HG03103 (cell line): ENCODE measurements around the gene HDAC11.
A peak's percentile ranks its signal among the peaks of the same experiment; 100 is the strongest.
"Not testable (repeated sequence)": the region's sequence is repeated elsewhere in the genome, so short reads cannot be mapped to it uniquely, and the experiment has no call there.

Experiments used
- ATAC-seq: cut with Tn5 transposase; IDR thresholded peaks from one replicate; pipeline ENCODE4 v1.9.1; 2021; ENCODE audit warnings: low read depth; ENCODE audit not compliant: unreplicated experiment

The HDAC11 gene

DNA sequence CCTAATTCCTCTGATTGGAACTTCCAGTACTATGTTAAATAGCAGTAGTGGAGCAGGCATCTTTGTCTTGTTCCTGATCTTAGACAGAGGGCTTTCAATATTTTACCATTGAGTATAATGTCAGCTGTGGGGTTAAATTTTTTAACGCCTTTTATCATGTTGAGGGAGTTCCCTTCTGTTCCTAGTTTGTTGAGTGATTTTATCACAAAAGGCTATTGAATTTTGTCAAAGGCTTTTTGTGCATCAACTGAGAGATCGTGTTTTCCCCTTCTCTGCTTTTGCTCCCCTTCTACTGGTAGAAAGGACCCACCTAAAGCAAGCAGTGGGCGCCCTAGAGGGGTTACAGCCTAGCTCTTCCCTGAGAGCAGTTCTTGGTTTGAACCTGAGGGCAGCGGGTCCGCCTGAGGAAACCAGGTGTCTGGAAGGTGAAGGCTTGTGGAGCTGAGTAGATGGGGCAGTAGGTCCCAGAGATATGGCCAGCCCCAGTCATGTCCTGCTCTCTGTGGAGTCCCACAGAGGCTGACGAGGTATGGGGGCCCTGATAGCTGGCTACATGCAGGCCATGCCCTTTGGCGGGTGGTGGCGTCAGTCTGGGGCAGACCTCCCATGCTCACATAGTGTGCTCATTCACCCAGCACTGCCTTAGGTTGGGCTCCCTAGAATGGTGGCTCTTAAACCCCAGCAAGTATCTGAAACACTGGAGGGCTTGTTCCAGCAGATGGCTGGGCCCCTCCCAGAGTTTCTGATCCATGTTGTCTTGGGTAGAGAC, 11.3 kb downstream of the HDAC11 start:
- no peak for ATAC-seq

DNA sequence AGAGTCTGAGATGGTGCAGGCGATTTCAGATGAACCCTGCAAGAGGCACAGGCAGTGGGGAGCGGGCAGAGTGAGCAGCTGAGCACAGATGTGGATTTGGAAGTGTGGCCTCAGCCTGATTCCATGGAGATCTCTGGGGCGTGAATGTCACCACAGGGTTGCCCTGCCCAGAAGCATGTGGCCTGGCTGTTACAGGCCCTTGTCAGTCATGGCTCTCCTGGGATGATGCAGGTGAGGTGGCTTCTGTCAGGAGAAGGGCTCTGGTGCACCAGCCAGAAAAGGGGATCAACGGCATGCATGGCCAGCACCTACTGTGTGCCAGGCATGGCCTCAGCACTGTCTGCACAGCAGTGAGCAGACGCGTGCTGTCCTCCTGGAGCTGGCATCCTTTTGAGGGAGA, 11.9 kb downstream of the HDAC11 start:
- ATAC-seq = no peak

DNA sequence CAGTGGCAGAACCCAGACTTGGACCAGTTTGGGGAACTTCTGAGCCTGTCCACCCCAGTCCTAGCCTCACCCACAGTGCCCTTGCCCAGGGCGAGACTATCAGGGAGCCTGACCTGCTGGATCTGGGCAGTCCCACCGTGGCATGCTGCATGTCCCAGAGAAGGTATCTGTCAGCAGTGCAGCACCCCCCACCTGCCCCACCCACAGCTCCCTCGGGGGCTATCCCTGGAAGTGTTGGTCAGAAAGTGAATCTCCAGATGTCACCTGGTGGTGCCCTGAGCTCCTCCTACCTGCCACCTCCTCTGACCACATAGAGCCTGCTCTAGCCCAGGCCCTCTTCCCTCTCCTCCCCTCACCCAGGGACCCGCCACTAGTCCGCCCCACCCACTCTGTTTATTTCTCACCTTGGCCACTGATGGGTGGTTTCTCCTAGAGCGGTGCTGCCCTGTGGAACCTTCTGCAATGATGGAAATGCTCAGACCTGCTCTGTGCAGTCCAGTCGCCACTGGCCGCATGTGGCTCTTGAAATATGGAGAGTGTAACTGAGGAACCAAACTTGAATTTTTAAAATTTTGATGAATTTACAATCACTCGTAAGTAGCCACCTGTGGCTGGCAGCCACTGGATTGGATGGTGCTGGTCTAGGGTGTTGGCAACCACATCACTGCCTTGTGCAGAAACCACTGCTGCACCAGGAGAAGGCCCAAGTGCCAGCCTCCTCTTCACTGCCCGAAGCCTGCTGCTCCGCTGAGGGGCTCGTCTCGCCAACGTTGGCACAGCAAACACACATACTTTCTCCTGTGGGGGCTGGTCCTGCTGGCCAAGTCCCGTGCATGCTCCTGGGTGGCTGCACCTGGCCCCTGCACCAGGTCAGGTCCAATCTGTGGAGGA, 13.1 kb downstream of the HDAC11 start:
- ATAC-seq = no peak

DNA sequence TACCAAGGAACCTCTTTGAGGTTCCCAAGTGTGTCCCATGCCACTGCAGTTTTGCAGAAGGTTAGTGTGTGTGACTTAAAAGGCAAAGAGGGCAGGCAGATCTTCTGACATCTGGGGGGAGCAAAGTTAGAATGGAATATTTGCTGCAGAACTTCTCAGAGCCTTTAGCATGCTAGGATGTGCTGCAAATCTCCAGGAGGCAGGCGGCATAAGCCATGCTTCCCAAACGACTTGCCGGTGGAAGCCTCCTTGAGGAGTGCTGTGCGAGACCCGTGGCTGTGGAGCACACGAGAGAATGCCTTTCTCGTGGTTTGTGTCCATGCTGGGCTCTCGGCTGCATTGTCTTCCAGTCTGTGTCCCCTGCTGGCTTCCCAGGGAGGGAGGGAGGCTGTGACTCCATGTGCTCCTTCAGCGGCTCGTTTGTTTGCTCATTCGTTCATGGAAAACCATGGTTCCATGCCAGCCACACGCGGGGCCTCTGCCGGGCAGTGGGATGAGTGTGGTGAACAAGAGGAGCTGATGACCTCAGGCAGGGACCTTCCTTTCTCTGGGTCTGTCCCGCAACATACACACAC, 13.8 kb downstream of the HDAC11 start:
- ATAC-seq = no peak

- ATAC-seq = no peak
Observed at GRCh38 chr3:13494463-13495350, 14.6 kb downstream of the HDAC11 start.

DNA sequence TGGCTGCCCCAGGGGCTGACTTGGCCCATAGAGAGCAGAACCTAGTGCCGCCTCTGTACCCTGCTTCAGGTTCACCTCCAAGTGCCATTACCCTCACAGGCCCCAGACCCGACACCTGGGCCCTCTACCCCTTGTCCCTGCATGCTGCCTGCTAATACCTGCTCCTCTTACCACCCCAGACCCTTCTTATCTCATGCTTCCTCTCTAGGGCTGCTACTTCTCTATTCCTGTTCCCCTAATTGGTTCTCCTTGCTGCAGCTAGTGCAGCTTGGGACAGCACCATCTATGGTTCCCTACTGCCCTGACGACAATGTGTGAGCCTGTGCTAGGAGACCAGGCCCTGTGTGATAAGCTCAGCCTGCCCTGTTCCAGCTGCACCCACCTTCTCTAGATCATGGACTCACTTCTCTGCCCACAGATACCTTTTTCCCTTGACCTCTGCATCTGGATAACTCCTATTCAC, 15.3 kb downstream of the HDAC11 start:
- ATAC-seq = no peak

GRCh38 chr3:13495921-13496723, 16.0 kb downstream of the HDAC11 start:
- peak; percentile 77 for ATAC-seq

DNA sequence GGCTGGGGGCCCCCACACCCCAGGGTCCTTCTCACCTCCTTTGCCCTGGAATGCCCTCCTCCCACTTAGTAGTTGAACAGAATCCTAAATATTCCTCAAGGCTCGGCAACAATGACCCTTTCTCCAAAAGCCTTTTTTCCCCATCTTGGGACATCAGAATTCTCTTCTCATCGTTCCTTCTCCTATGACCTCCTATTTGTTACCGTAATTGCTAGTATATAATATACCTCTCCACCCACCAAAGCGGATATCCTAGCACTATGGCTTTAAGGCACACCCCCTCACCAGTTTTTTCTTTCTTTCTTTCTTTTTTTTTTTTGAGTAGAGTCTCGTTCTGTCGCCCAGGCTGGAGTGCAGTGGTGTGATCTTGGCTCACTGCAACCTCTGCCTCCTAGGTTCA, 16.8 kb downstream of the HDAC11 start:
- no peak for ATAC-seq

- ATAC-seq = no peak
Observed at GRCh38 chr3:13497386-13497785, 17.3 kb downstream of the HDAC11 start.

DNA sequence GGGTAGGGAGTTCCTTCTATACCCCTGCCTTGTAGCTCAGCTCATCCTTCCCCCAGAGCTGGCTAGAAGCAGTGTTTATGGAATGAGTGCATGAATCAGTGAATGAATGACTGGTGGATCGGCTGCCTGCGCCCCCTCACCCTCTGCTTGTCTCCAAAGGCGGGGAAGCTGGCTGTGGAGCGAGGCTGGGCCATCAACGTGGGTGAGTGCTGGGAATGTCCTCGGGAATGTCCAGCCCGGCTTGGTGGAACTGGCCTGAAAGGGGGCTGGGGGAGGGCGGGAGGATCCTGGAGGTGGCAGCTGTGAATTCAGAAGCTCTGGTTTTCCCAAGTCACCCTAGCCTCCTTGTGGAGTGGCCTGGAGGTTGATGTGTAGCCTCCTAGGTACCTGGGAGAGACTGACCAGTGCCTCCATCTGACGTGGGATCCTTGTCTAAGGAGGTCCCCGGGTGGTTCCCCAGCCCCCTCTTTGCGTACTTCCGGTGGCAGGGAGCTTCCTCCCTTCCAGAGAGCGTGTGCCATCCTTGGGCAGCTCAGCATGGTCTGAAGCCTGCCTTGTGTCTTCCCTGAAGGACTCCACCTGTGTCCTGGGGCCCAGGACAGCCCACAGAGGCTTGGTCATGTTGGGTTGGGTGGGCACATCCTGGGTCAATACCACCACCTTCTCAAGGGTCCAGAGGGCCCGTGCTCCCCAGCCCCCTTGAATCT, 18.4 kb downstream of the HDAC11 start:
- no peak for ATAC-seq

- not testable (repeated sequence) for ATAC-seq
Observed at GRCh38 chr3:13499246-13499645, 19.1 kb downstream of the HDAC11 start.

GRCh38 chr3:13500133-13500885, 20.2 kb downstream of the HDAC11 start:
- no peak for ATAC-seq

GRCh38 chr3:13501056-13501455, 20.9 kb downstream of the HDAC11 start:
- ATAC-seq = no peak

- ATAC-seq = no peak
Observed at GRCh38 chr3:13501521-13501920, 21.4 kb downstream of the HDAC11 start.

DNA sequence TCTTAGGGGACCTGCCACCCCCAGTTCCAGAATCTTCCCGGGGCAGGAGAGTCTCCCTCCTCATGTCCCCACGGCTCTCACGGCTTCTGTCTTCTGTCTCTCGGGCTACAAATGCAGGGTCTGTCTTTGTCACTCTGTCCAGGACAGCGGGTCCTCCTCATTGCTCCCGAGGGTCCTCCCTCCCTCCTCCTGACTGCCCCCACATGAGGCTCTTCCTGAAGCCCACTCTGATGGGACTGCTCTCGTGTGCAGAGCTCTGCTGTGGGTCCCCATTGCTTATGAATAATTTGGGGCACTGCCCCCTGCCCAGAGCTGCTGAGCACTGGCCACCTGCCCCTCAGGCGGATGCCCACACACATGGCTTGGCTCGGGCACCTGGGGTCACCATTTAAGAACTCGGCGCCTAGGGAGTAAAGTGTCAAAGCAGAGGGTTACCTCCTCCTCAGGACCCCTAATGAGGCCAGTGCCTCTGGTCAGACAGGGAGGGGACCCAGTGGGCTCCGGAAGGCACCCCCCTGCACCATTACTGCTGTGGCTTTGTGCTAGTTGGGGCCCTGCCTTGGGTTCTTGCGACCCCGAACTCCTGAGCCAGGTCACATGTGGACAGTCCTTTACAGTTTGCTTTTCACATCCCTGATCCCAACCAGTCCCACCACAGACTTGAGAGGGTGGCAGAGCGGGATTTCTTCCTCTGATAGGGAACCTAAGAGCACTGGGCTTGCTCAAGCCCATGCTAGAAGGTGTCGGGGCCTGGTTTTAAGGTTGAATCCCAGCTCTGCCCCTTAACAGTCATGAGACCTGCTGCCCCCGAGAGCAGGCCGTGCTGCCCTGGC, 22.1 kb downstream of the HDAC11 start:
- ATAC-seq = no peak

DNA sequence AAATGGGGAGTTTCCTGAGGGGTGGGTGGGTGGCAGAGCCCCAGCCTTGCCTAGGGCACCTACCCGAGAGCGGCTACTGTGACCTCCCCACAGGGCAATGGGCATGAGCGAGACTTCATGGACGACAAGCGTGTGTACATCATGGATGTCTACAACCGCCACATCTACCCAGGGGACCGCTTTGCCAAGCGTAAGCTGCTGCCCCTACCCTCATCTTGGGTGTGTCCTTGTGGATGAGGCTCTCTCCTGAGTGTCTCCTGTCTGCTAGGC, 22.6 kb downstream of the HDAC11 start:
- ATAC-seq = no peak

DNA sequence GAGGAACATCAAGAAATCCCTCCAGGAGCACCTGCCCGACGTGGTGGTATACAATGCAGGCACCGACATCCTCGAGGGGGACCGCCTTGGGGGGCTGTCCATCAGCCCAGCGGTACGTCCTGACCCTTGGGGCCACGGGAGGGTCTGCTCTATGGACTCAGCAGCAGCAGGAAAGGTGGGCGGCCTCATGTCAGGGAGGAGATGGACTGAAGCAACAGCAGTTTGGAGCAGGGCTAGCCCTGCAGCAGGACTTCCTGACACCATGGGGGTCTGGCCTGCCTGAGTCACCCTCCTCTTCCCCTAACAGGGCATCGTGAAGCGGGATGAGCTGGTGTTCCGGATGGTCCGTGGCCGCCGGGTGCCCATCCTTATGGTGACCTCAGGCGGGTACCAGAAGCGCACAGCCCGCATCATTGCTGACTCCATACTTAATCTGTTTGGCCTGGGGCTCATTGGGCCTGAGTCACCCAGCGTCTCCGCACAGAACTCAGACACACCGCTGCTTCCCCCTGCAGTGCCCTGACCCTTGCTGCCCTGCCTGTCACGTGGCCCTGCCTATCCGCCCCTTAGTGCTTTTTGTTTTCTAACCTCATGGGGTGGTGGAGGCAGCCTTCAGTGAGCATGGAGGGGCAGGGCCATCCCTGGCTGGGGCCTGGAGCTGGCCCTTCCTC, 24.2 kb downstream of the HDAC11 start:
- ATAC-seq = no peak
